ENCODE data around the gene MOK. TPM values are rescaled to one million over a fixed set of nuclear protein-coding genes. Genes with fewer than 3 reads are reported as not detected.

MOK gene
- total RNA-seq, 1 donor from 2014 or later = 3.9 TPM

Other genes starting within 250 kb of the MOK start
- 663 and 684 TPM in 2 replicates for gene HSP90AA1, start 218.1 kb downstream of the MOK start, total RNA-seq
- 16.8 and 20.1 TPM in 2 replicates for gene WDR20, start 165.3 kb downstream of the MOK start, total RNA-seq
- 5.8 and 8.0 TPM in 2 replicates for gene ZNF839, start 14.6 kb upstream of the MOK start, total RNA-seq
- 57.9 and 61.9 TPM in 2 replicates for gene CINP, start 57.7 kb upstream of the MOK start, total RNA-seq
- 14.6 and 25.4 TPM in 2 replicates for gene TECPR2, start 57.8 kb upstream of the MOK start, total RNA-seq
- gene ANKRD9, start 204.6 kb upstream of the MOK start, total RNA-seq = 20.3 and 24.2 TPM in 2 replicates